ENCODE data around the gene TBC1D22A. TPM values are rescaled to one million over a fixed set of nuclear protein-coding genes. Genes with fewer than 3 reads are reported as not detected.

TBC1D22A gene
- total RNA-seq, 4 donors from 2014 or later, result 16.2 to 22.2 (median 17.8) TPM

DNA sequence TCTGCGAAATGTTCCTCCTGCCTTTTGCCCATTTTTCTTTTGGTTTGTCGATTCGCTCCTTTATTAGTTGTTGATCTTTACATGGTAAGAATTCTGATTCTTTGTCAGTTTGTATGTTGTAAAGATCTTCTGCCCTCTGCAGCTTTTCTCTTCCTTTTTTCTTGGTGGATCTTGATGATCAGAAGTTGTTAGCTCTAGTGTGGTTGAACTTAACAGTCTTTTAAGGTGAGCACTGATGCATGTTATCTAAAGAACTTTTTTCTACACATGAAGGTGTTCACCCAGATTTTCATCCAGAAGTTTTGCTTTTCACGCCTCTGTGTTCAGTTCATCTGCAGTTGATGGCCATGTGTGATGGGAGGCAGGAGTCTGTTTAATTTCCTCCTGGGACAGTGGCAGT lies 133.7 kb downstream of the TBC1D22A start:
- Histone ChIP-seq H3K27ac (no peak overlapping the region), H3K9me3 (no peaks in the 10 kb centered on the region), H3K36me3 (peaks cover 0 to 37% of the 10 kb centered on the region in 2 donors), H3K27me3 (no peaks in the 10 kb centered on the region), H3K4me3 (no peak overlapping the region), H3K4me1 (peaks cover 0 to 20% (median 4%) of the 10 kb centered on the region in 3 donors)
- TF ChIP-seq POLR2A (IDR thresholded peaks at IDR 0.05) (no peak), EP300 (IDR thresholded peaks at IDR 0.05) (no peak), POLR2AphosphoS5 (IDR thresholded peaks at IDR 0.05) (no peak)
- TF ChIP-seq, protein P1, sequence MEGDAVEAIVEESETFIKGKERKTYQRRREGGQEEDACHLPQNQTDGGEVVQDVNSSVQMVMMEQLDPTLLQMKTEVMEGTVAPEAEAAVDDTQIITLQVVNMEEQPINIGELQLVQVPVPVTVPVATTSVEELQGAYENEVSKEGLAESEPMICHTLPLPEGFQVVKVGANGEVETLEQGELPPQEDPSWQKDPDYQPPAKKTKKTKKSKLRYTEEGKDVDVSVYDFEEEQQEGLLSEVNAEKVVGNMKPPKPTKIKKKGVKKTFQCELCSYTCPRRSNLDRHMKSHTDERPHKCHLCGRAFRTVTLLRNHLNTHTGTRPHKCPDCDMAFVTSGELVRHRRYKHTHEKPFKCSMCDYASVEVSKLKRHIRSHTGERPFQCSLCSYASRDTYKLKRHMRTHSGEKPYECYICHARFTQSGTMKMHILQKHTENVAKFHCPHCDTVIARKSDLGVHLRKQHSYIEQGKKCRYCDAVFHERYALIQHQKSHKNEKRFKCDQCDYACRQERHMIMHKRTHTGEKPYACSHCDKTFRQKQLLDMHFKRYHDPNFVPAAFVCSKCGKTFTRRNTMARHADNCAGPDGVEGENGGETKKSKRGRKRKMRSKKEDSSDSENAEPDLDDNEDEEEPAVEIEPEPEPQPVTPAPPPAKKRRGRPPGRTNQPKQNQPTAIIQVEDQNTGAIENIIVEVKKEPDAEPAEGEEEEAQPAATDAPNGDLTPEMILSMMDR (IDR thresholded peaks at IDR 0.05), result no peak
- WGBS, 2 donors (ENCODE audit: low coverage in 1 of 2), result 96 to 100% methylated on average over 3 of the region's 4 CpGs
- no peak for ATAC-seq

DNA sequence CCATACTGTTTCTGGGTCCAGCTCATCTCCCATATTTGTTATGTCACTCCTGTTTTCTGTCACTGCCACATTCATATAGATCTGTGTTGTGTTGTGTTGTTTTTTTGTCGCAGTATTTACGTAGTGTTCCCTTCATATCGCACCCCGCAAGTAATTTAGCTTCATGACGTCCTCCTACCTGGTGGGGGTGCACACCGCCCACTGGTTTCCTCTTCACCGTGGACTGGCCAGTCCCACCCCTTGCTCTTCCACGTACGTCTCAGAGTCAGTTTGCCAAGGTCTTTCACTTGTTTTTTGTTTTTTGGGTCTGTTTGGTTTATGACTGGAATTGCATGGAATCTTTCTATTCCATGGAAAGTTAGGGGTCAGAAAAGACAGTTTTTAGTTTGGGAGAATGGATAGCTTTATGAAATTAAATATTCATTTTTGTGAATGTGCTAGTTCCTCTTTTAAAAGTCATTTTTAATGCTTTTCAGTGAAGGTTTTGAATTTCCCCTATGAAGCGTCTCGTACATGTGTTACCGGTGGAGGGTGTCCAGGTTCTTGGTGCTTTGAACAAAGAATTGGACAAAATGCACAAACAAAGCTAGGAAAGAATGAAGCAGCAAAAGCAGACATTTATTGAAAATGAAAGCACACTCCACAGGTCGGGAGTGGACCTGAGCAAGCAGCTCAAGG lies 134.3 kb downstream of the TBC1D22A start:
- TF ChIP-seq EP300 (IDR thresholded peaks at IDR 0.05) (no peak), POLR2AphosphoS5 (IDR thresholded peaks at IDR 0.05) (no peak), POLR2A (IDR thresholded peaks at IDR 0.05) (no peak)
- TF ChIP-seq, protein P1 (IDR thresholded peaks at IDR 0.05), result no peak

DNA sequence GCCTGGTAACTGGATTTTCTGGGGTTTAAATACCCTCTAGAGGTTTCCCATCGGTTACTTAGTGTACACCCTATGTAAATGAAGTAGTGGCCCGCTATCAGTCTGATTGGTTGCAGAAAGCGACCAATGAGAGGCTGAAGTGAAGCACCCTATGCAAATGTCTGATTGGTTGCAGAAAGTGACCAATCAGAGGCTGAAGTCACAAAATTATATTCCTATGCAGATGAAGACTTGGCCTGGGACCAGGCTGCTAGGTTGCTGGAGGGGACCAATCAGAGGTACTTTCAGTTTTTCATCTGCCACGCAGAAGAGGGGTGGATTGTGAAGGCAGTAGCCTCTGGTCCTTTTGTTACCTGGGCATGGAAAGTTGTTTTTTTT lies 134.8 kb downstream of the TBC1D22A start:
- no peak overlapping the region for H3K4me3 ChIP-seq
- no peaks in the 10 kb centered on the region for H3K27me3 ChIP-seq
- 93 to 100% methylated on average over 3 to 4 of the region's 4 CpGs for WGBS, 2 donors (ENCODE audit: low coverage in 1 of 2)
- no peaks in the 10 kb centered on the region for H3K9me3 ChIP-seq
- peaks cover 0 to 20% (median 4%) of the 10 kb centered on the region in 3 donors for H3K4me1 ChIP-seq
- TF ChIP-seq POLR2AphosphoS5 (IDR thresholded peaks at IDR 0.05), result no peak
- TF ChIP-seq, protein P1 (IDR thresholded peaks at IDR 0.05), result no peak
- no peak for TF ChIP-seq POLR2A (IDR thresholded peaks at IDR 0.05)
- no peak for TF ChIP-seq EP300 (IDR thresholded peaks at IDR 0.05)
- H3K36me3 ChIP-seq, result peaks cover 0 to 31% of the 10 kb centered on the region in 2 donors
- H3K27ac ChIP-seq, result no peak overlapping the region
- ATAC-seq, result no peak

More for the DNA sequence above, 134.3 kb downstream of the TBC1D22A start:
- ATAC-seq, result no peak
- peaks cover 0 to 34% of the 10 kb centered on the region in 2 donors for H3K36me3 ChIP-seq
- H3K4me3 ChIP-seq, result no peak overlapping the region
- peaks cover 0 to 20% (median 4%) of the 10 kb centered on the region in 3 donors for H3K4me1 ChIP-seq
- no peak overlapping the region for H3K27ac ChIP-seq
- no peaks in the 10 kb centered on the region for H3K9me3 ChIP-seq
- WGBS, 2 donors (ENCODE audit: low coverage in 1 of 2), result 78 to 90% methylated on average over 5 to 13 of the region's 13 CpGs
- H3K27me3 ChIP-seq, result no peaks in the 10 kb centered on the region

DNA sequence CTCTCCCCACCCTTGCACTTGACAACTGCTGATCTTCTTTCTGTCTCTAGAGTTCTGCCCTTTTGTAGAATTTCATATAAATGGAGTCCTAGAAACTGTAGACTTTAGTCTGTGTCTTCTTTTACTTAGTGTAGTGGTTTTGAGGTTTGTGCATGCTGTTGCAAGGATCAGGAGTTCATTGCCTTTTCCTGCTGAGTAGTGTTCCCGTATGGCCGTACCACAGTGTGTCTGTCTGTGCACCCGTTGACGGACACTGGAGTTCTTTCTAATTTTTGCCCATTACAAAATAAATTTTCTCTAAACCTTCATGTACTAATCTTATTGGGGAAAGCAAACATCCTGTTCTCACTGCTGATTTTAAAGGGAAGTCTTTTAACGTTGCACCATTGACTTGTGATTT lies 138.1 kb downstream of the TBC1D22A start:
- ATAC-seq, result no peak
- 73 to 94% methylated on average over 5 of the region's 5 CpGs for WGBS, 2 donors (ENCODE audit: low coverage in 1 of 2)

More for the DNA sequence above, 138.1 kb downstream of the TBC1D22A start:
- peaks cover 0 to 19% of the 10 kb centered on the region in 2 donors for H3K36me3 ChIP-seq
- TF ChIP-seq, protein P1 (IDR thresholded peaks at IDR 0.05), result no peak
- TF ChIP-seq POLR2AphosphoS5 (IDR thresholded peaks at IDR 0.05), result no peak
- TF ChIP-seq POLR2A (IDR thresholded peaks at IDR 0.05), result no peak
- no peak for TF ChIP-seq EP300 (IDR thresholded peaks at IDR 0.05)
- H3K4me1 ChIP-seq, result peaks cover 0 to under 1% (median 0%) of the 10 kb centered on the region in 3 donors
- H3K27me3 ChIP-seq, result no peaks in the 10 kb centered on the region
- H3K27ac ChIP-seq, result no peak overlapping the region
- H3K9me3 ChIP-seq, result no peaks in the 10 kb centered on the region
- no peak overlapping the region for H3K4me3 ChIP-seq

All from gastroesophageal sphincter (tissue), 4 donors.